NCI-H1092 treated with DMSO at 0.1 percent for 48 hours (cell line): Measurements from ENCODE around the gene BTBD2.

Experiments
- DNase-seq: peaks from one replicate; lab custom pipeline; 2025; lab: John Stamatoyannopoulos, UW

Gene BTBD2

GRCh38 chr19:1959928-1960589, 55.5 kb downstream of the BTBD2 start:
- DNase-seq: no peak

- no peak for DNase-seq
Measured at GRCh38 chr19:1957562-1958248, 57.8 kb downstream of the BTBD2 start.

GRCh38 chr19:1956868-1957492, 58.5 kb downstream of the BTBD2 start:
- DNase-seq: no peak

GRCh38 chr19:1956122-1956494, 59.4 kb downstream of the BTBD2 start:
- no peak for DNase-seq

GRCh38 chr19:1955171-1956121, 60.1 kb downstream of the BTBD2 start:
- no peak for DNase-seq

- no peak for DNase-seq
Measured at GRCh38 chr19:1954532-1954933, 61.0 kb downstream of the BTBD2 start.

GRCh38 chr19:1953441-1954094, 61.9 kb downstream of the BTBD2 start:
- no peak for DNase-seq

- no peak for DNase-seq
Measured at GRCh38 chr19:1953037-1953436, 62.5 kb downstream of the BTBD2 start.

GRCh38 chr19:1952635-1953034, 62.9 kb downstream of the BTBD2 start:
- DNase-seq: no peak

GRCh38 chr19:1950640-1951039, 64.9 kb downstream of the BTBD2 start:
- no peak for DNase-seq

GRCh38 chr19:1949304-1950101, 66.0 kb downstream of the BTBD2 start:
- DNase-seq: no peak

GRCh38 chr19:1947651-1948209, 67.8 kb downstream of the BTBD2 start:
- no peak for DNase-seq

- DNase-seq: no peak
Measured at GRCh38 chr19:1945899-1946298, 69.6 kb downstream of the BTBD2 start.

GRCh38 chr19:1944916-1945561, 70.5 kb downstream of the BTBD2 start:
- DNase-seq: no peak

GRCh38 chr19:1944088-1944915, 71.2 kb downstream of the BTBD2 start:
- no peak for DNase-seq

GRCh38 chr19:1943661-1944087, 71.8 kb downstream of the BTBD2 start:
- DNase-seq: no peak

GRCh38 chr19:1942934-1943555, 72.5 kb downstream of the BTBD2 start:
- DNase-seq: no peak

GRCh38 chr19:1942078-1942933, 73.2 kb downstream of the BTBD2 start:
- DNase-seq: peak; percentile 40
